GM19452 (cell line): ENCODE results near the gene TKT.

Experiments used
- ATAC-seq: cut with Tn5 transposase; IDR thresholded peaks from one replicate; pipeline ENCODE4 v1.9.1; 2021; ENCODE audit not compliant: unreplicated experiment

Gene TKT

DNA sequence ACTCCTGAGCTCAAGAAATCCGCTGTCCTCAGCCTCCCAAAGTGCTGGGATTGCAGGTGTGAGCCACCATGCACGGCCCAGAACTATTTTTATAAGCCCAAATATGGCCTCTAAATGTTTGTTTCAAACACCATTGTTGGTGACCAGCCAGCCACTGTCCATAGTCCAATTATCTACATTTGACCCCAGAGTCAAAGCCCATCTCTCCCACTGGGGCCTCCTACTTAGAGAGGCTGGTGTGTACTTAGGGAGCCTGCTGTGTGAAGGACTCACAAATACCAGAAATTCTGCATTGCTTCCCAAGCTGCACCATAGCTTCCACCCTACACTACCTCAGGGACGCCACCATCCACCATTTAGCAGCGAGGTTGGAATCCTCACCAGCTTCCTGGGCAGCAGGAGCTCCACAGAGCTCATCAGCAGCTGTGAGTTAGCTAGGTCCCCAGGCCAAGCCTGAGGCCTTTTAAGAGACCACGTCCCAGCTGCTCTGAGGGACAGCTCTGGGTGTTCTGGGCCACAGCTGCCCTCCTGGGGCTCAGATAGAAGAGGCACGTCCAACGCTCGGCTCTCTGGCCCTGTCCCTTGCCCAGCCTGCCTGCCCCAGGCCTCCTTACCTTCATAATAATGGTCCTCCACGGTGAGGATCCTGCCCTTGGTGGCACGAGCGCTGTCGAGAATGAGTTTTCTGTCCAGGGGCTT, 29.5 kb downstream of the TKT start:
- ATAC-seq, result no peak

GRCh38 chr3:53225651-53226050, 30.2 kb downstream of the TKT start:
- ATAC-seq, result no peak

GRCh38 chr3:53225181-53225580, 30.6 kb downstream of the TKT start:
- ATAC-seq, result no peak

- no peak for ATAC-seq
These were observed 31.3 kb downstream of the TKT start for GRCh38 chr3:53224536-53224935.

DNA sequence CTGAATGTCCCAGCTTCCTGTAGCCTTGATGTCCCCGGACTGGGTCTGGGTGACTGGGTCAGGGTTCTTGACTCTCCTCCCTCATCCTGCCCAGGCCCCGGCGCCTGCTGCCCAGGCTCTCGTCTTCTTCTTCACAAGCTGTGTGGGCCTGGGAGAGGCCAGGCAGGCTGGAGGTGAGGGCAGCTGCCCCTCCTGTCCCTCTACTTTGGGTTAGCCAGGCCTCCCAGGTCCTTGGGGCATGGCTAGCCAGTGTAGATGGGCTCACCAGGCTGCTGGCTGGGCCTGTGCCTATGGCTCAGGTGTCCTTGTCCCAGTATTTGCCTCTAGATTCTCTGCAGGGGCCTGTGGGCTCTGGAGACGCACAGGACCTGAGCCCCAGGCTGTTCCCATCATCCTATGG, 31.8 kb downstream of the TKT start:
- ATAC-seq, result no peak

- no peak for ATAC-seq
These were observed 32.3 kb downstream of the TKT start for GRCh38 chr3:53223541-53223966.

DNA sequence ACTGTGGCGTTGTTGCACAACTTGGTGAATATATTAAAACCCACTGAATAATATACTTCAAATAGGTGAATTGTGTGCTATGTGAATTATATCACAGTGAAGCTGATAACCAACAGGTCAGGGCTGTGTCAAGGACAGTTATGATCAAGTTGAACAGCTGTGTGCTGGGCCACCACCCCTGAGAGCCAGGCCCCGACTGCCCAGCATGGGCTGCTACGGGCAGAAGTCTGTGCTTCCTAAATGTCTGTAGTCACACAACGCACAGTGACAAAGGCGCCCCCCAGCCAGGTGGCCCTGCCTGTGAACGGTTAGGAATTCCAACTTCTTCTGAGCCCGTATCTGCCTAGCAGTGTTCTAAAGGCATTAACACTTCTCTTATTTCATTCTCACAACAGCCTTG, 32.8 kb downstream of the TKT start:
- ATAC-seq, result no peak

DNA sequence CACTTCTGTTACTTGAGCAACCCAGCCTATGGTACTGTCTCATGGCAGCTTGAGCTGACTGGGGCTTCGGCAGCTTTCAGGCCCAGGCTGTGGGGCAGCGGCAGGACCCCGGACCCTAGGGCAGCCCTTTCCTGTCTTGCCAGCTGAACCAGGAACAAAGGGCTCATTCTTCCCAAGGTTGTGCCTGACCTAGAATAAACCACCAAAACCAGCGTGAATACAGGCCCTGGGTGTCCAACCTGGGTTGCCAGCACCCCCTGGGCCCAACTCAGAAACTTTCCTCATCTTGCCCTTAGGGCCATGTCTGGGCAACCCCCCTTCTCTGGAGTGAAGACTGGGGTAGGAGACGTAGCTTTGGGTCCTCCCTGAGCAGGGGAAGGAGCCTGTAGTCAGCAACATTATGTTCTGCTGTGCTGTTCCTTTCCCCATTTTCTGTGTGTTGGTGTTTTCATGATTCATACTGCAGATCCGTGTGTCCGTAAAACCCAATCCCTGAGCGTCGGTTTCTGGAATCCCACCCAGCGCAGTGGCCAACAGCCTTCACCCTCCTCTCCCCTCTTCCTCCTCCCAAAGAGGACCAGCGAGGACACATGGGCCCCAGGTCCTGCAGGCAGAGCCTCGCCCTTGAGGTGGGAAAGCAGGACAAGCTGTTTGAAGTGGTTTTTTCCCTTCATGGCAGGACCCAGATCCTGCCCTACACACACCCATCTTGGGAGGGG, 33.5 kb downstream of the TKT start:
- ATAC-seq, result no peak

GRCh38 chr3:53221827-53222182, 34.0 kb downstream of the TKT start:
- no peak for ATAC-seq

DNA sequence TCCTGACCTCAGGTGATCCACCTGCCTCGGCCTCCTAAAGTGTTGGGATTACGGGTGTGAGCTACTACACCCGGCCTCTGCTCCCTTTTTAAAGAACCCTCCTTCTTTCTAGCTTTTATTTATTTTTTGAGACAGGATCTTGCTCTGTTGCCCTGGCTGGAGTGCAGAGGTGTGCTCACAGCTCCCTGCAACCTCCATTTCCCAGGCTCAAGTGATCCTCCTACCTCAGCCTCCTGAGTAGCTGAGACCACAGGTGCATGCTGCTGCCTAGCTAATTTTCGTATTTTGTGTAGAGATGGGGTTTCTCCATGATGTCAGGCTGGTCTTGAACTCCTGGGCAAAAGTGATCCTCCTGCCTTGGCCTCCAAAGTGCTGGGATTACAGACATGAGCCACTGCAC, 34.5 kb downstream of the TKT start:
- no peak for ATAC-seq

GRCh38 chr3:53219895-53220483, 35.8 kb downstream of the TKT start:
- ATAC-seq, result peak; percentile 86

GRCh38 chr3:53218131-53218530, 37.7 kb downstream of the TKT start:
- ATAC-seq, result no peak

GRCh38 chr3:53217175-53217574, 38.6 kb downstream of the TKT start:
- ATAC-seq, result no peak

GRCh38 chr3:53216723-53217122, 39.1 kb downstream of the TKT start:
- no peak for ATAC-seq

DNA sequence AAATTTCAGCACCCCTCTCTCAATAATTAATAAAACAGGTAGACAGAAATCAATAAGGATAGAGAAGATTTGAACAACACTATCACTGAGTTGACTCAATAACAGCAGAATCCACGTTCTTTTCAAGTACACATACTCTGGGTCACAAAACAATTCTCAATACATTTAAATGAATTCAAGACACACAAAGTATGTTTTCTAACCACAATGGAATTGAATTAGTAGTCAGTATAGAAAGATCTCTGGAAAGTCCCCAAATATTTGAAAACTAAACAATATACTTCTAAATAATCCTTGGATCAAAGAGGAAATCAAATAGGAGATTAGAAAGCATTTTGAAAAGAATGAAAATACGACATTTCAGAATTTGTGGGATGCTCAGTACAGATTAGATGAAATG, 40.0 kb downstream of the TKT start:
- no peak for ATAC-seq

GRCh38 chr3:53213276-53213675, 42.5 kb downstream of the TKT start:
- no peak for ATAC-seq

GRCh38 chr3:53211706-53212702, 43.8 kb downstream of the TKT start:
- ATAC-seq, result no peak

GRCh38 chr3:53202331-53203015, 53.3 kb downstream of the TKT start:
- ATAC-seq, result no peak

GRCh38 chr3:53200501-53201498, 55.0 kb downstream of the TKT start:
- no peak for ATAC-seq
